Stomach smooth muscle (tissue), 2 donors: ENCODE data around the gene IKZF5.

Experiments used
- H3K27ac ChIP-seq: one replicate; pipeline ENCODE4 v1.7.0; 2013; ENCODE audit warnings: mild to moderate bottlenecking, low read length, inconsistent platforms
- H3K27me3 ChIP-seq, 2 donors: one replicate each; pipeline ENCODE4 v1.7.0; 2013; ENCODE audit warnings: low read length in 2 of 2; ENCODE audit not compliant: insufficient read depth in 2 of 2, control insufficient read depth in 1 of 2
- H3K36me3 ChIP-seq, 2 donors: one replicate each; pipeline ENCODE4 v1.7.0; 2013; ENCODE audit warnings: low read length in 2 of 2; ENCODE audit not compliant: control insufficient read depth in 2 of 2, insufficient read depth in 2 of 2
- H3K4me1 ChIP-seq: one replicate; pipeline ENCODE4 v1.7.0; 2013; ENCODE audit warnings: low read length; ENCODE audit not compliant: control insufficient read depth, insufficient read depth
- H3K4me3 ChIP-seq, 2 donors: one replicate each; pipeline ENCODE4 v1.7.0; 2013; ENCODE audit warnings: low read length in 2 of 2
- H3K9ac ChIP-seq, 2 donors: one replicate each; pipeline ENCODE4 v1.7.0; 2013; ENCODE audit warnings: low read length in 2 of 2, mild to moderate bottlenecking in 1 of 2
- H3K9me3 ChIP-seq, 2 donors: one replicate each; pipeline ENCODE4 v1.7.0; 2013; ENCODE audit warnings: low read length in 2 of 2; ENCODE audit not compliant: control insufficient read depth in 2 of 2
- donor health status: healthy.
- donor health status: Pancreatic carcinoma.

IKZF5 gene

GRCh38 chr10:123034332-123034731, 25.7 kb upstream of the IKZF5 start:
- Histone ChIP-seq H3K9ac (no peak overlapping the region), H3K36me3 (peaks cover 0 to 15% of the 10 kb centered on the region in 2 donors), H3K27me3 (no peaks in the 10 kb centered on the region), H3K4me3 (no peak overlapping the region), H3K4me1 (no peaks in the 10 kb centered on the region), H3K9me3 (no peaks in the 10 kb centered on the region), H3K27ac (no peak overlapping the region)

- Histone ChIP-seq H3K9ac (no peak overlapping the region), H3K27me3 (no peaks in the 10 kb centered on the region), H3K4me3 (no peak overlapping the region), H3K4me1 (no peaks in the 10 kb centered on the region), H3K27ac (no peak overlapping the region), H3K9me3 (no peaks in the 10 kb centered on the region), H3K36me3 (peaks cover 0 to 6% of the 10 kb centered on the region in 2 donors)
These were observed 22.5 kb upstream of the IKZF5 start for GRCh38 chr10:123031124-123031523.

DNA sequence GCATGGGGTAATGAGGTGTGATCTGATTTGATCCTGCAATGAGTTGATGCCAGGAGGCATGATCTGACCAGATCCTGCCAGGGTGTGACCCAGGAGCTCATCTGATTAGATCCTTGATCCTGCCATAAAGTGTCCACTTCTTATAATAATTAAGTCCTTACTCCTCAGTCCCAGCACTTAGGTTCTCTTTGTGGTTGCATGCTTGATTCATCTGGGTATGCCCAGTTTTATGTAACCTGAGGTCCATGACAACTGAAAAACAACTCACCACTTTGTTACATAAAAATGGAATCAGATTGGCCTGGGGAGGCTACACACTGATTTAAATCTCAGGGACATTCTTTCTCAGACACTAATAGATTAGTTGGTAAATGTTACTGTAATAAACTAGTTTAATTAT, 19.3 kb upstream of the IKZF5 start:
- no peak overlapping the region for H3K4me3 ChIP-seq
- H3K9ac ChIP-seq, result no peak overlapping the region
- no peaks in the 10 kb centered on the region for H3K36me3 ChIP-seq
- H3K27ac ChIP-seq, result no peak overlapping the region
- H3K9me3 ChIP-seq, result no peaks in the 10 kb centered on the region
- no peaks in the 10 kb centered on the region for H3K4me1 ChIP-seq
- no peaks in the 10 kb centered on the region for H3K27me3 ChIP-seq

DNA sequence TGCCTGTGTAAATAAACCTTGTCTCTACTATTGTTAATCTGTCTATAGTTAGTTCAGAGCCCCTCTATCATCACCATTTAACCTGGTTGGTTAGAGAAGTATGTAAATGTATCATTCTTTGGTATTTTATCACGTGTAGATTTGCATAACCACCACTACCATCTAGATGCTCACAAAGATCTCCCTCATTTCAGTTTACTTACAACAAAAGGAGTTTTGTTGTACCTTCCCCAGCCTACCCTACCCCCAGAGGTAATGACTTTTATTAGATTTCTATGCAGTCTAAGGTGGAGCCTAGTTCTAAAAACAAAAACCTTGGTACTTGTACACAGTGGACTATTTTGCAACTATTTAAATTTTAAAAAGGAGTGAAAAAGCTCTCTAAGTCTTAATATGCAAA, 17.7 kb upstream of the IKZF5 start:
- no peak overlapping the region for H3K9ac ChIP-seq
- no peak overlapping the region for H3K27ac ChIP-seq
- H3K27me3 ChIP-seq, result no peaks in the 10 kb centered on the region
- no peaks in the 10 kb centered on the region for H3K4me1 ChIP-seq
- no peak overlapping the region for H3K4me3 ChIP-seq
- H3K9me3 ChIP-seq, result no peaks in the 10 kb centered on the region
- H3K36me3 ChIP-seq, result no peaks in the 10 kb centered on the region

DNA sequence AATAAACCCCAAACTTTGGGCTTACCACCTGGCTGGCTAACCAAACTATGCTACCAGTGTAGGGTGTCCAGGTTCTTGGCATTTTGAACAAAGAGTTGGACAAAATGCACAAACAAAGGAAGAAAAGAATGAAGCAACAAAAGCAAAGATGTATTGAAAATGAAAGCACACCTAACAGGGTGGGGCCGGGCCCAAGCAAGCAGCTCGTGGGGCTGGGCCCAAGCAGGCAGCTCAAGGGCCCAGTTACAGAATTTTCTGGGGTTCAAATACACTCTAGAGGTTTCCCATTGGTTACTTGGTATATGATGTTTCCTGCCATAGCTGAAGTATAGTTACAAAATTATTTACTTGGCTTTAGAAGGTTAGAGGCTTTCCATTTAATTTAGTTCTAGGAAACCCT, 15.9 kb upstream of the IKZF5 start:
- H3K4me1 ChIP-seq, result no peaks in the 10 kb centered on the region
- H3K9ac ChIP-seq, result no peak overlapping the region
- H3K27me3 ChIP-seq, result no peaks in the 10 kb centered on the region
- H3K9me3 ChIP-seq, result no peaks in the 10 kb centered on the region
- H3K27ac ChIP-seq, result no peak overlapping the region
- no peak overlapping the region for H3K4me3 ChIP-seq
- H3K36me3 ChIP-seq, result no peaks in the 10 kb centered on the region

DNA sequence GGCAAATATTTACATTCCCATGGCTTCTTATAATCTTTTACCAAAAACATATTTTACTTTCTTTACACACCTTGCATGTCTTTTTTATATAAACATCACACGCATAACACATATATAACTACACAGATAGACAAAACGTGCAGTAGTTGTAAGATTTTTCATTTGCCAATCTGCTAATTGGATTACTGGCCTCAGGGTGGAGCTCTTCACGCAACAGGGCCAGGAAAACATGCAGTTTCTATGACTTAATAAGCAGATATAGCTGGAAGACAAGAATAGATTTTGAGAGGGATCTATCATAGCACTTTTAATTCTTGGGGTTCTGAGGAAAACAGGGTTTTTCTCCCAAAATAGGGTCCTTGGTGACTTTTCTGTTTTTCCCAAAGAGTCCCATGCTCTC, 12.9 kb upstream of the IKZF5 start:
- Histone ChIP-seq H3K9me3 (no peaks in the 10 kb centered on the region), H3K36me3 (no peaks in the 10 kb centered on the region), H3K4me3 (no peak overlapping the region), H3K27me3 (no peaks in the 10 kb centered on the region), H3K4me1 (no peaks in the 10 kb centered on the region), H3K9ac (no peak overlapping the region), H3K27ac (no peak overlapping the region)

DNA sequence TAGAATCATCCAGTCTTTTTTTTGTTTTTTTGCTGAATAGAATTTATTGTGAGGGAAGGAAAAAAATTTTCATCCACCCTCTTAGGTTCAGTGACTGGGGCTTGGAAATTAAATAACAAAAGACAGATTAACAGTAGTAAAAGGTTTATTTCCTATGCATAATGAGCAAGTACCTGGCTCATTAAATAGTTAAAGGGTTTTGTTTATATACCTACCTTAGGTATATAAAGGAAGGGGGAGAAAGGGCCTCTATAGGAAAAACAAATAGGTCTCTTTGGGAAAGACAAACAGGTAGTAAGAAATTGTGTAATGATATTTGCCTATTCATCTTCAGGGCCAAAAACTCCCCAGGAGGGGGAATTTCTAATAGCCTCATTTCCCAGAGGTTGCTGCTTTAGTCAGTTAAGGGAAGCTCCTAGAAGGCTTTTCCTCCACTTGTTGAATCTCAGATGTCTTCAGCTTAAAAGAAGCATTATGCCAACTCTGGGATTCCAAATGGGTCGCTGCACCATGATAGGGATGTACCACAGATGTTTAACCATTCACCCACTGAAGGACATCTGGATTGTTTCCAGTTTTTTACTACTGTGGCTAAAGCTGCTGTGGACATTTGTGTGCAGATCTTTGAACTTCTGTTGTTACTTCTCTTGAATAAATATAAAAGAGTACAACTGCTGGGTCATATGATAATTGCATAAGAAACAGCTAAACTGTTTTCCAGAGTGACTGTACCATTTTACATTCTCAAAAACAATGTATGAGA, 11.5 kb upstream of the IKZF5 start:
- H3K36me3 ChIP-seq, result no peaks in the 10 kb centered on the region
- no peak overlapping the region for H3K27ac ChIP-seq
- no peaks in the 10 kb centered on the region for H3K27me3 ChIP-seq
- no peak overlapping the region for H3K9ac ChIP-seq
- no peaks in the 10 kb centered on the region for H3K9me3 ChIP-seq
- no peak overlapping the region for H3K4me3 ChIP-seq
- no peaks in the 10 kb centered on the region for H3K4me1 ChIP-seq

GRCh38 chr10:123019264-123019663, 10.7 kb upstream of the IKZF5 start:
- no peaks in the 10 kb centered on the region for H3K36me3 ChIP-seq
- H3K27ac ChIP-seq, result no peak overlapping the region
- no peaks in the 10 kb centered on the region for H3K27me3 ChIP-seq
- no peaks in the 10 kb centered on the region for H3K4me1 ChIP-seq
- H3K9ac ChIP-seq, result no peak overlapping the region
- H3K9me3 ChIP-seq, result no peaks in the 10 kb centered on the region
- no peak overlapping the region for H3K4me3 ChIP-seq

- Histone ChIP-seq H3K27me3 (no peaks in the 10 kb centered on the region), H3K9me3 (no peaks in the 10 kb centered on the region), H3K27ac (no peak overlapping the region), H3K4me3 (no peak overlapping the region), H3K4me1 (no peaks in the 10 kb centered on the region), H3K36me3 (no peaks in the 10 kb centered on the region), H3K9ac (no peak overlapping the region)
These were observed 9.9 kb upstream of the IKZF5 start for GRCh38 chr10:123018531-123018930.

DNA sequence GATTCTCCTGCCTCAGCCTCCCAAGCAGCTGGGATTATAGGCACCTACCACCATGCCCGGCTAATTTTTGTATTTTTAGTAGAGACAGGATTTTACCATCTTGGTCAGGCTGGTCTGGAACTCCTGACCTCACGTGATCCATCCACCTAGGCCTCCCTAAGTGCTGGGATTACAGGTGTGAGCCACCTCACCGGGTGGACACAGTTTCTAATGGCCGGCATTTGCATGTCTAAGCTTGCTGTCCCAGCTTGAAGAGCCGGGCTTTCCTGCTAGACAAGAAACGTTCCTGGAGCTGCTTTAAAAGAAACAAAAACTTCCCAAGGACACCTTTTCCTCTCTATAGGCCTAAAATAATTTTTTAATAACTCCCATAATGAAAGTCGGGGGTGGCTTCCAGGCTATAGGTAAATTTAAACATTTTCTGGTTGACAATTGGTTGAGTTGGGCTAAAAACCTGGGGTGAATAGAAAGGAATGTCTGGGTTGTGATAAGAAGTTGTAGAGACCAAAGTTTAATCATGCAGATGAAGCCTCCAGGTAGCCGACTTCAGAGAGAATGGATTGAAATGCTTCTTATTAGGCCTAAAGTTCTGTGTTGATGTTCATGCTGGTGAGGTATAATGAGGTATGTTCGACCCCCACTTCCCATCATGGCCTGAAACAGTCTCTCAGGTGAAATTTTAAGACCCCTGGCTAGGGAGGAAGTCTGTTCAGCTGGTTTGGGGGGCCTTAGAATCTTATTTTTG, 9.0 kb upstream of the IKZF5 start:
- Histone ChIP-seq H3K4me1 (no peaks in the 10 kb centered on the region), H3K9me3 (no peaks in the 10 kb centered on the region), H3K27me3 (no peaks in the 10 kb centered on the region), H3K4me3 (no peak overlapping the region), H3K27ac (no peak overlapping the region), H3K36me3 (no peaks in the 10 kb centered on the region), H3K9ac (no peak overlapping the region)

DNA sequence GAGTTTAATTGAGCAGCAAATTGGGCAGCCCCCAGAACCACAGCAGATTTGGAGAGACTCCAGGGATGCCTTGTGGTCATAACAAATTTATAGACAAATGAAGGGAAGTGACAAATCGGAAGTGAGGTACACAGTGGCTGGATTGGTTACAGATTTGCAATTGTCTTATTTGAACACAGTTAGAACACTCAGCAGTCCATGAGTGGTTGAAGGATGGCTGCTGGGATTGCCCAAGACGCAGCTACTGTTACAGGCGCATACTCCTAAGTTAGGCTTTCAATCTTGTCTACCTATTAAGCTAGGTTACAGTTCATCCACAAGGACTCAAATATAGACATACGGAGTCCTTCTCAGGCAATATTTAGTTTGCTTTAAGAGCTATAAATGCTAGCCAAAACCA, 7.6 kb upstream of the IKZF5 start:
- no peaks in the 10 kb centered on the region for H3K4me1 ChIP-seq
- no peaks in the 10 kb centered on the region for H3K9me3 ChIP-seq
- H3K36me3 ChIP-seq, result no peaks in the 10 kb centered on the region
- no peak overlapping the region for H3K9ac ChIP-seq
- H3K27me3 ChIP-seq, result no peaks in the 10 kb centered on the region
- H3K27ac ChIP-seq, result no peak overlapping the region
- no peak overlapping the region for H3K4me3 ChIP-seq
